ENCODE data around the gene ZNF444. TPM values are rescaled to one million over a fixed set of nuclear protein-coding genes. Genes with fewer than 3 reads are reported as not detected.

The ZNF444 gene
- total and polyA plus RNA-seq, 2 of the 4 experiments (the other 2 are of a cell fraction): 2.5 to 20.3 TPM

DNA sequence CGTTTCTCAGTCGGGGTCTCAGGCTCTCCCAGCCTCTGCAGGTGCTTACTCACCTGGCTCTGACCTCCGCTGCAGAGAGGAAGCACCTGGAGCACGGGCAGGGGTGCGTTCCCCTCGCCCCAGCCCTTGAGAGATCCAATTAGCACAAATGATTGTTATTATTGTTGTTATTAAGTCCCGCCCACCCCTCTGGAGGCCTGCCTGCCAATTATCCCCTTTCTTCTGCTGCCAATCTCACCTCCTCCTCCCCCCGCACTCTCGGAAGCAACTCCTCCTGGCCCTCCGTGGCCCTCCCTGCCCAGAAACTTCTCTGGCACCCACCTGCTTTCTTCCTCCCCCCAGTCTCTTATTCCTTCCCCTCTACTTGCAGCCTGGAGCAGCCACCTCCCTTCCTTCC, 28.8 kb upstream of the ZNF444 start:
- Histone ChIP-seq H3K27me3 (ENCODE audit: control insufficient read depth, insufficient read depth, low read length) (no peaks in the 10 kb centered on the region), H3K4me3 (ENCODE audit: insufficient read depth, low read depth, low read length) (no peak overlapping the region), H2AFZ (replicated peaks; ENCODE audit: low read length, poor library complexity) (no peak overlapping the region), H3K27ac (ENCODE audit: insufficient read depth, low read length) (no peak overlapping the region), H2BK20ac (ENCODE audit: low read depth, low read length) (no peak overlapping the region), H3K4me1 (ENCODE audit: control insufficient read depth, insufficient read depth, low read length) (peaks cover 27% of the 10 kb centered on the region), H3K14ac (replicated peaks; ENCODE audit: low read depth, low read length) (no peak overlapping the region), H2BK5ac (ENCODE audit: low read depth, low read length, poor library complexity, severe bottlenecking) (no peak overlapping the region), H3K36me3 (ENCODE audit: control insufficient read depth, insufficient read depth, low read length) (0 out of 2 replicates have a peak, but pooled peaks cover 3% of the 10 kb centered on the region), H3K9me3 (ENCODE audit: control insufficient read depth, insufficient read depth, low read length) (no peaks in the 10 kb centered on the region), H2AK9ac (replicated peaks; ENCODE audit: low read depth, low read length, poor library complexity) (no peak overlapping the region), H2BK120ac (ENCODE audit: low read depth, low read length) (no peak overlapping the region), H4K8ac (ENCODE audit: low read depth in 2 of 2, low read length in 2 of 2) (no peak overlapping the region), H3K4me2 (ENCODE audit: low read depth, low read length) (no peak overlapping the region), H4K91ac (ENCODE audit: insufficient read depth, low read depth, low read length) (no peak overlapping the region), H3K23ac (ENCODE audit: low read depth, low read length) (no peak overlapping the region), H4K20me1 (ENCODE audit: insufficient read depth, low read length) (peaks cover 89% of the 10 kb centered on the region), H3K79me1 (ENCODE audit: low read depth in 1 of 2, low read length in 2 of 2) (peaks cover 0 to 63% of the 10 kb centered on the region in 2 experiments; a peak in 3 of 4 replicates), H4K5ac (ENCODE audit: low read depth, low read length) (no peak overlapping the region), H3K9ac (ENCODE audit: low read depth, low read length) (no peak overlapping the region), H3K9me1 (ENCODE audit: insufficient read depth, low read length) (peaks cover 9% of the 10 kb centered on the region), H2BK15ac (ENCODE audit: low read depth, low read length) (no peak overlapping the region), H2AK5ac (ENCODE audit: low read depth, low read length) (no peak overlapping the region), H3K56ac (ENCODE audit: extremely low read depth, insufficient read depth, low read length) (no peak overlapping the region), H3K4ac (ENCODE audit: low read depth, low read length) (no peak overlapping the region), H3K18ac (ENCODE audit: low read depth, low read length) (no peak overlapping the region)
- ChIA-PET CTCF (no interaction called here), POLR2A (ENCODE audit: unreplicated experiment) (no interaction called here)
- dilution Hi-C loops (cut with HindIII; ENCODE audit: low sequenced_read_pairs, unreplicated experiment): no loop called here
- DNase-seq: no peak
- in situ Hi-C loops (cut with MboI; ENCODE audit: low sequenced_read_pairs): no loop called here
- no TSS peak for BruUV-seq (replicated peaks)
- ATAC-seq (ENCODE audit: low read depth): no peak
- 77% methylated on average over 4 of the region's 10 CpGs; no CpG with 5 or more reads in 1 of the 2 experiments for WGBS, 2 experiments (ENCODE audit: extremely low coverage in 2 of 2, insufficient read length in 1 of 2)
- no peak for TF ChIP-seq SMC3 (IDR thresholded peaks at IDR 0.05; ENCODE audit: low read depth, low read length)
- no peak for TF ChIP-seq CHD1 (IDR thresholded peaks at IDR 0.05; ENCODE audit: low read depth, low read length)
- TF ChIP-seq RCOR1 (IDR thresholded peaks at IDR 0.05; ENCODE audit: insufficient replicate concordance, low read length): no peak
- no peak for TF ChIP-seq POLR2A (IDR thresholded peaks at IDR 0.05; ENCODE audit: low read depth, low read length)
- no peak for TF ChIP-seq MAFK (IDR thresholded peaks at IDR 0.05; ENCODE audit: low read depth, low read length)
- no peak for TF ChIP-seq USF2 (IDR thresholded peaks at IDR 0.05; ENCODE audit: low read depth, low read length)
- TF ChIP-seq ELK1 (IDR thresholded peaks at IDR 0.05; ENCODE audit: borderline replicate concordance, low read depth, low read length): no peak
- no peak for TF ChIP-seq RFX5 (IDR thresholded peaks at IDR 0.05; ENCODE audit: low read depth, low read length)
- TF ChIP-seq MXI1 (IDR thresholded peaks at IDR 0.05; ENCODE audit: borderline replicate concordance, low read depth, low read length): no peak
- TF ChIP-seq NFE2L2 (IDR thresholded peaks at IDR 0.05; ENCODE audit: low read depth, low read length): no peak
- intact Hi-C loops (cut with micrococcal nuclease): no loop called here
